CD4-positive, alpha-beta T cell (primary cell): ENCODE results near the gene FRY. TPM values are rescaled to one million over a fixed set of nuclear protein-coding genes. Genes with fewer than 3 reads are reported as not detected.

Experiments
- ATAC-seq: fragments of 200-7000 bp; cut with Tn5 transposase; one replicate; pipeline ENCODE4 v1.10.0; 2022; ENCODE audit warnings: mild to moderate bottlenecking; ENCODE audit not compliant: poor library complexity
- CTCF ChIA-PET: fragments of 350-600 bp; sonication (Branson Sonifier 250); formaldehyde crosslinking; loops from one replicate; lab custom pipeline; 2021; ENCODE audit warnings: antibody characterized with exemption, inconsistent platforms; lab: Charles Lee
- POLR2A ChIA-PET: fragments of 350-600 bp; sonication (Branson Sonifier 250); formaldehyde crosslinking; loops from one replicate; lab custom pipeline; 2021; ENCODE audit warnings: antibody characterized with exemption, inconsistent platforms; lab: Charles Lee
- DNase-seq, 14 experiments: peaks; one replicate each; pipeline ENCODE4 v3.0.0-alpha.2; 2013 to 2020; ENCODE audit warnings: mixed read lengths in 2 of 14
- H3K27ac ChIP-seq, 2 donors: one replicate each; pipeline versions ENCODE4 v1.5.1 to v1.7.0; 2013; ENCODE audit warnings: low read length in 2 of 2, low read depth in 1 of 2, mild to moderate bottlenecking in 1 of 2
- H3K27me3 ChIP-seq, 2 experiments: 1 replicate in 1 of 2; 2 replicates in 1 of 2; pipeline versions ENCODE4 v1.6.1 to v1.7.0; 2013; ENCODE audit warnings: low read length in 2 of 2, control low read depth in 1 of 2, mild to moderate bottlenecking in 1 of 2, moderate library complexity in 1 of 2; ENCODE audit not compliant: insufficient read depth in 2 of 2, control insufficient read depth in 1 of 2
- H3K36me3 ChIP-seq: one replicate; pipeline ENCODE4 v1.6.1; 2013; ENCODE audit warnings: low read length, control low read depth; ENCODE audit not compliant: insufficient read depth
- H3K4me1 ChIP-seq: one replicate; pipeline ENCODE4 v1.6.1; 2013; ENCODE audit warnings: low read length, control low read depth; ENCODE audit not compliant: insufficient read depth
- H3K4me3 ChIP-seq: one replicate; pipeline ENCODE4 v1.5.1; 2013; ENCODE audit warnings: mild to moderate bottlenecking, low read length, moderate library complexity
- H3K9me3 ChIP-seq, 2 experiments: 1 replicate in 1 of 2; 2 replicates in 1 of 2; pipeline versions ENCODE4 v1.6.1 to v1.7.0; 2013; ENCODE audit warnings: low read length in 2 of 2, mild to moderate bottlenecking in 2 of 2, control low read depth in 1 of 2, moderate library complexity in 1 of 2; ENCODE audit not compliant: control insufficient read depth in 1 of 2, insufficient read depth in 1 of 2
- H3K27ac Mint-ChIP-seq: one replicate; pipeline ENCODE4 v1.8.0; 2020; ENCODE audit warnings: mixed read lengths
- H3K27me3 Mint-ChIP-seq: one replicate; pipeline ENCODE4 v1.8.0; 2021; ENCODE audit warnings: mixed read lengths
- H3K36me3 Mint-ChIP-seq: one replicate; pipeline ENCODE4 v1.8.0; 2021; ENCODE audit warnings: low read depth, mixed read lengths
- H3K4me1 Mint-ChIP-seq: one replicate; pipeline ENCODE4 v1.8.0; 2021; ENCODE audit warnings: low read depth, mixed read lengths
- H3K4me3 Mint-ChIP-seq: one replicate; pipeline ENCODE4 v1.8.0; 2020; ENCODE audit warnings: mild to moderate bottlenecking, mixed read lengths
- H3K9me3 Mint-ChIP-seq: one replicate; pipeline ENCODE4 v1.8.0; 2020; ENCODE audit warnings: mixed read lengths
- intact Hi-C, 2 experiments: fragments of 100-400 bp; cut with DNase I in 1 of 2; cut with micrococcal nuclease in 1 of 2; formaldehyde crosslinking; loops; one replicate each; pipeline versions ENCODE4 v1.15.1 to v1.9.0; 2023 to 2025; cut with DNase I, micrococcal nuclease
- total RNA-seq, 174 experiments: library from RNA in 2 of 174; stranded (reverse) in 2 of 174; gene quantifications; one replicate each; pipeline ENCODE4 v1.2.3 and lab custom pipeline; 2021 to 2026
- TF ChIP-seq, protein P1 (sequence below): fragments of 200-600 bp; IDR thresholded peaks from one replicate; pipeline ENCODE4 v1.8.0; 2022; ENCODE audit warnings: antibody characterized with exemption, mild to moderate bottlenecking

FRY gene
- total RNA-seq, 2 experiments from 2014 or later: 13.7 to 18.4 TPM

DNA sequence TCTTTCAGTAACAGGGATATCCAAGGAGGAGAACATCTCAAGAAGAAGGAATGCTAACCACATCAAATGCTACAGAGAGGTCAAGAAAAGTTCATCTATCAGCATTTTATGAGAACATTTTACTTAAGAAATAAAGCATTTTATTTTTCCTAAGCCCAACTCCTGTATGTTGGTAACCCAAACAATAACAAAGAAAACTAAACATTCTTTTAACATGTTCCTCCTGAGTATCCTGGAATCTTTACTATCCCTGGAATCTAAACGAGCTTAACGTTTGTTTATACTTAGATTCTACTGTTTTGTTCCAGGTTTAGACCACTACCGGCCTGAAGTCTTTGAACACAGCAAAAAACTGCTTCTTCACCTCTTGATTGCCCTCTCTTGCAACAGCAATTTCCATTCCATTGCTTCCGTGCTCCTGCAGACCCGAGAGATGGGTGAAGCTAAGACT, 193.9 kb downstream of the FRY start:
- H3K9me3 ChIP-seq: no peaks in the 10 kb centered on the region
- DNase-seq (no peak), ATAC-seq (no peak)
- Mint-ChIP-seq H3K9me3 (no peaks in the 10 kb centered on the region), H3K4me3 (no peak overlapping the region), H3K27ac (no peak overlapping the region), H3K36me3 (peaks cover 56% of the 10 kb centered on the region), H3K27me3 (no peaks in the 10 kb centered on the region), H3K4me1 (no peaks in the 10 kb centered on the region)
- H3K27me3 ChIP-seq: no peaks in the 10 kb centered on the region
- H3K27ac ChIP-seq: no peak overlapping the region
- H3K4me1 ChIP-seq: no peaks in the 10 kb centered on the region
- ChIA-PET CTCF (no interaction called here), POLR2A (no interaction called here)
- intact Hi-C loops: no loop called here
- TF ChIP-seq, protein P1, sequence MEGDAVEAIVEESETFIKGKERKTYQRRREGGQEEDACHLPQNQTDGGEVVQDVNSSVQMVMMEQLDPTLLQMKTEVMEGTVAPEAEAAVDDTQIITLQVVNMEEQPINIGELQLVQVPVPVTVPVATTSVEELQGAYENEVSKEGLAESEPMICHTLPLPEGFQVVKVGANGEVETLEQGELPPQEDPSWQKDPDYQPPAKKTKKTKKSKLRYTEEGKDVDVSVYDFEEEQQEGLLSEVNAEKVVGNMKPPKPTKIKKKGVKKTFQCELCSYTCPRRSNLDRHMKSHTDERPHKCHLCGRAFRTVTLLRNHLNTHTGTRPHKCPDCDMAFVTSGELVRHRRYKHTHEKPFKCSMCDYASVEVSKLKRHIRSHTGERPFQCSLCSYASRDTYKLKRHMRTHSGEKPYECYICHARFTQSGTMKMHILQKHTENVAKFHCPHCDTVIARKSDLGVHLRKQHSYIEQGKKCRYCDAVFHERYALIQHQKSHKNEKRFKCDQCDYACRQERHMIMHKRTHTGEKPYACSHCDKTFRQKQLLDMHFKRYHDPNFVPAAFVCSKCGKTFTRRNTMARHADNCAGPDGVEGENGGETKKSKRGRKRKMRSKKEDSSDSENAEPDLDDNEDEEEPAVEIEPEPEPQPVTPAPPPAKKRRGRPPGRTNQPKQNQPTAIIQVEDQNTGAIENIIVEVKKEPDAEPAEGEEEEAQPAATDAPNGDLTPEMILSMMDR: no peak
- peaks cover 5% of the 10 kb centered on the region for H3K36me3 ChIP-seq
- no peak overlapping the region for H3K4me3 ChIP-seq

DNA sequence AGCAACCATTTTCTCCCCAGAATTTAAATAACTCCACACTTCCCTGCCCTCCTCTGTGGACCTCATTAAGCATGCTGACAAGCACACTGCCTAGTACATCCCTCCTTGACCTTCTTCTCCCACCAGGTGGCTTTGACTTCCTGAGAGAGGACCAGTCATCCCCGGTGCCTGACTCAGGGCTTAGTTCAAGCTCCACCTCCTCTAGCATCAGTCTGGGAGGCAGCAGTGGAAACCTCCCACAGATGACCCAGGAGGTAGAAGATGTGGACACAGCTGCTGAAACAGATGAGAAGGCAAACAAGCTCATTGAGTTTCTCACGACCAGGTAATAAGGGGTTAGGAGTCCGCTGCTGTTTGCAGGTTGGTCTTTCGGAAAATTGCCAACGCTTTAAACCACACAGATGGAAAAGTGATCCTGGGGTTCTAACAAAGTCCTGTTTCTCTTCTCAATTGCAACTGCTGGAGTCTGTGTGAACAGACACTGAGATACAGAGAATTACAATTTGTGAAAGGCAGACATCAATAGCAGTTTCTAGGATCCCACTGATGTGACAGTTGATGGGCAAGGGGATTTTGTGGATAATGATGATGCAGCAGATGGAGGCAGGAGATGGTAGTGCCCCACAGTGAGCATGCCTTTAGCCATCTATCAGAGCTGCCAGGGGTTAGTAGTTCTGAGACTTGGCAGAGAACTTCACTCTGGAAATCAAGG, 196.9 kb downstream of the FRY start:
- Histone ChIP-seq H3K36me3 (peaks cover 4% of the 10 kb centered on the region), H3K4me1 (no peaks in the 10 kb centered on the region), H3K27me3 (no peaks in the 10 kb centered on the region), H3K4me3 (no peak overlapping the region), H3K9me3 (no peaks in the 10 kb centered on the region), H3K27ac (no peak overlapping the region)
- no peak overlapping the region for H3K4me3 Mint-ChIP-seq
- ATAC-seq (no peak), DNase-seq (no peak)
- no peaks in the 10 kb centered on the region for H3K4me1 Mint-ChIP-seq
- TF ChIP-seq, protein P1: no peak
- ChIA-PET CTCF (no interaction called here), POLR2A (no interaction called here)
- H3K27me3 Mint-ChIP-seq: no peaks in the 10 kb centered on the region
- peaks cover 72% of the 10 kb centered on the region for H3K36me3 Mint-ChIP-seq
- H3K27ac Mint-ChIP-seq: no peak overlapping the region
- no peaks in the 10 kb centered on the region for H3K9me3 Mint-ChIP-seq
- intact Hi-C loops: no loop called here

- ATAC-seq (no peak), DNase-seq (no peak)
- TF ChIP-seq, protein P1: no peak
- H3K4me1 Mint-ChIP-seq: peaks cover under 1% of the 10 kb centered on the region
- Histone ChIP-seq H3K4me1 (peaks cover under 1% of the 10 kb centered on the region), H3K4me3 (no peak overlapping the region), H3K36me3 (peaks cover 4% of the 10 kb centered on the region), H3K27me3 (no peaks in the 10 kb centered on the region), H3K27ac (no peak overlapping the region), H3K9me3 (no peaks in the 10 kb centered on the region)
- H3K4me3 Mint-ChIP-seq: no peak overlapping the region
- no peak overlapping the region for H3K27ac Mint-ChIP-seq
- H3K9me3 Mint-ChIP-seq: no peaks in the 10 kb centered on the region
- intact Hi-C loops: no loop called here
- peaks cover 72% of the 10 kb centered on the region for H3K36me3 Mint-ChIP-seq
- H3K27me3 Mint-ChIP-seq: no peaks in the 10 kb centered on the region
- ChIA-PET CTCF (no interaction called here), POLR2A (no interaction called here)
Observed at GRCh38 chr13:32229443-32229842, 197.9 kb downstream of the FRY start.
